Bronchial smooth muscle cell (primary cell): ENCODE measurements around the gene ZKSCAN8. TPM values are rescaled to one million over a fixed set of nuclear protein-coding genes. Genes with fewer than 3 reads are reported as not detected.

Experiments used
- total RNA-seq: library from RNA; depleted of rRNA; stranded (reverse); fragments of >200 nt; gene quantifications from 2 replicates; pipeline ENCODE4 v1.2.1, GENCODE V29; 2014

ZKSCAN8 gene
- total RNA-seq, result 13.1 and 13.6 TPM in 2 replicates

GRCh38 chr6:28141500-28142329 lies at the start of gene ZKSCAN8:
Gene ZKSCAN8, plus strand, starts transcription at chr6:28141883. Its CDS starts 6,525 bp downstream, at chr6:28148408.

GRCh38 chr6:28124350-28124970 lies 17.2 kb upstream of the ZKSCAN8 start, which contains the start of gene ZSCAN16:
Gene ZSCAN16, plus strand, starts transcription at chr6:28124609. Its CDS starts 835 bp downstream, at chr6:28125444.

Other genes with a start within 250 kb of the ZKSCAN8 start
- not detected in 2 replicates for gene OR2B2, start 229.5 kb upstream of the ZKSCAN8 start, total RNA-seq
- not detected in 2 replicates for gene OR2B6, start 184.6 kb upstream of the ZKSCAN8 start, total RNA-seq
- 0.47 and 0.52 TPM in 2 replicates for gene ZNF165, start 61.3 kb upstream of the ZKSCAN8 start, total RNA-seq
- 2.0 and 3.3 TPM in 2 replicates for gene ZSCAN16, start 17.3 kb upstream of the ZKSCAN8 start, total RNA-seq
- 9.3 and 9.5 TPM in 2 replicates for gene ZSCAN9, start 83.4 kb downstream of the ZKSCAN8 start, total RNA-seq
- gene ZKSCAN4, start 110.4 kb downstream of the ZKSCAN8 start, total RNA-seq, result 5.5 and 7.3 TPM in 2 replicates
- 0.26 and 2.0 TPM in 2 replicates for gene NKAPL, start 117.4 kb downstream of the ZKSCAN8 start, total RNA-seq
- 16.7 and 19.1 TPM in 2 replicates for gene ZSCAN26, start 125.3 kb downstream of the ZKSCAN8 start, total RNA-seq
- gene PGBD1, start 139.7 kb downstream of the ZKSCAN8 start, total RNA-seq, result 3.8 and 4.5 TPM in 2 replicates
- gene ZSCAN31, start 194.3 kb downstream of the ZKSCAN8 start, total RNA-seq, result 38.8 and 53.0 TPM in 2 replicates
- gene ZKSCAN3, start 208.1 kb downstream of the ZKSCAN8 start, total RNA-seq, result 4.7 and 6.4 TPM in 2 replicates